SHP77 treated with DMSO at 0.1 percent for 48 hours (cell line): ENCODE data around the gene NR3C1.
A peak's percentile ranks its signal among the peaks of the same experiment; 100 is the strongest.

Experiments
- DNase-seq: peaks from one replicate; lab custom pipeline; 2025; lab: John Stamatoyannopoulos, UW

NR3C1 gene

DNA sequence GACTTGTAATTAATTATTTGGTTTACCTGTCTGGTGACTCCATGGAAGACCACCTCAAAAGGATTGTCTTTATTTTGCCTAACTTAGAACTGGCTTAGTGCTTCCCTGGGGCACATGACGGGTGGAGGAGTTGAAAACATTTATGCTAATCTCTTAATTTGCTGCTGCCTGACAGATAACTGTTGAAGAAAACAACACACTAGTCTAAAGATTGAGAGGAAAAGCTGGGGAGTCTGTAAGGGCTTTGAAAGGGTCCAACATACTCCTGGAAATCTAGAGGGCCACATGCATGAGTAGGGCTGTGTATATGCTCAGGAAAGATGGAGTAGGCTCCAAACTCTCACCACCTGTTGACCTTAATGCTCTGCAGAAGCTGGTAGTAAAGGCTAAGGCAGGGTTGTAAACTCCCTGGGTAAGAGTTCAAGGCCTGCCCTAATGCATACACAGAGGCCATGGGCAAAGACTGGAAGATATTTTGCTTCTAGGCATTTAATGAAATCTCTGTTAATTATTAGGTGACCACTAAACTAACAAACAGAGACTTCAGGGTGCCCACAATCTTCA, 40.7 kb downstream of the NR3C1 start:
- no peak for DNase-seq

DNA sequence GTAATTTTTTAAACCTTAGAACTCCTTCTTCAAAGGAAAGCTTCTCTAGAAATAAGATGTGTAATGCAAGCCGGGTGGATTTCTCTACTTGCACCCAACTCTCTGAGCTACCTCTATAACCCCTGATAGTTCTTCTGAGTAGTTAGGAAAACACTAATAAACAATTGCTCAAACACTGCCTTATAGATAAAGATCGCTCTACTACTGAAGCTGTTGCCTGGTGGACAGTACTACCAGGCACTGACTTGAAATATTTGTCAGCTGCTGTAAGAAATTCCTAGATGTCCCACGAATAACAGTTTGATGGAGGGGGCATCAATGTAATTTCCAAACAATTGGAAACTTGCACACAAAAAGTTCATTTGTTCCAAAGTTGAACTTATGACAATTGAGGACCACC, 42.0 kb downstream of the NR3C1 start:
- no peak for DNase-seq

DNA sequence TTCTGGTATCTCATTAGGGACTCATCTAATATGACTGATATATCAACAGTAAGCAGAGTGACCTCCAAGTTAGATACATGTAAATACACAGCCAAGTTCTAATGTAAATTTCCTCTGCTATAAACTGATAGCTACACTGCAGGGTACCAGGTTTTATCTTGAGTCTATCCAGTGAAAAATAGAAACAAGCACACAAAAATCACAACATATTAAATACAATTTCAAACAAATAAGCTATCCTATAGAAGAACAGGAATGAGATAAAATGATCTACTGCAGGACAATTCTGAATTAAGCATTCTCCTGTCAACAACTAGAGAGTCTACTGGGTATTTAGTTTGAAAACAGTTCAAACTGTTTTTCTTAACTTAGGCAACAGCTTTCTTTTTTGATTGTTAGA, 42.7 kb downstream of the NR3C1 start:
- DNase-seq: no peak

DNA sequence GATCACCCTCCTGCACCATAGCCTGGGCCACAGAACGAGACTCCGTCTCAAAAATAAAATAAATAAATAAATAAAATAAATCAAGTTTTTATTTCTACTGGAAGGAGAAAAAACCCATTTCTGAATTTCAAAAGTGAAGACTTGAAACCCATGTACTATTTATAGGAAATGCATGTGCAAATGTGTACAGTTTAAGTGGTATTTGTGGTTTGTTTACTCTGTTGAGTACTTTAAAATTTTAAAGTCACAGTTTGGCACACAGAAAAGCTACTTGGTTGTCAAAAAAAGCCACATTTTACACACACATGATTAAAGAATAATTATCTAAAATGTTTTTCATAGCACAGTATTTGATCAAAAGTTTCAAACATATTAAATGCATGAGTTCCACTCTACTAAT, 43.6 kb downstream of the NR3C1 start:
- DNase-seq: no peak

DNA sequence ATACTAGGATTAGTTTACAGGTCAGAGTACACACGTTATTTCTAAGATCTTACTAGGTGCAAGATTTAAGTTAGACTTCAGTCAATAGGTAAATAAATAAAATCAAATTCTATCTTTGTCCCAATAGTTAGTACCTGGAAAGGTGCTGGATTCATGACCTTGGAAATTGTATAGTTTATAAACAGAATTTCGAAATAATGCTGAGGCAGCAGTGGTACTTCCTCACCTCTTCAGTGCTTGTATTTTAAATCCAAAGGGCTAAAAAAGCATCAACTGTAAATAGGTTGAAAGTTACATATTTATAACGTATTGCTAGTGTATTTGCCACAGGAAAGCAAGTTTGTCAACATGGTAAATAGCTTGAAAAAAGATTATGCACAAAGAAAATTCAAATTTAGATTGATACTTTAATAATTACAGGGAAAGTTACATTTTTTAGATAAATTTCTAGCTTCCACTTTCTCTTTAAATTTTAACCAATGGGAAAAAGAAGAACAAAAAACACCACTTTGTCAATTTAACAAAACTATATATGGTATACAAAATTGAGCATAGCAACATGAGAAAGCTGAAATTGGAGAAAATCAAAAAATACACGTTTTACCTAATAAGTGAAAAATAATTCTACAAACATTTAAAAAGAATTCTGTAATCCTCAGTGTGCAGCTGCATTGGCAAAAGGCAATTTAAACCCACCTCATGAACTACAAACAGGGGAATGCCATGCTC, 46.5 kb downstream of the NR3C1 start:
- DNase-seq: no peak

DNA sequence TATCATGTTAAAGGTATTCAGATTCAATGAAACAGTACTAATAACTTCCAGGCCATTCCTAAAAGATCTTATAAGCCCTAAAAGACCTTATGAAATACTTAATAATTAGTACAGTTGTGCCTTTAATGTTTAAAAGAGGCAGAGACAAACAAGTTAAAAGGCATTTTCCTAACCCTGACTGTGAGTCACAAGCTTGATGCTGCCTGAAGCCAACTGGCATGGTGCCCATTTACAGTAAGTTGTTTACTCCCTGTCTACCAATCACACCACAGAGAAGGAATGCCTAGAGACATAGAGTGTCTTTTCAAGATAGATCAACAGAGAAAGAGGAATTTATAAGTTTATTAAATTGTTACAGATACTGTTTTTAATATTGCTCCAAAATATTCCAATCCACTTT, 47.8 kb downstream of the NR3C1 start:
- DNase-seq: peak; percentile 86

DNA sequence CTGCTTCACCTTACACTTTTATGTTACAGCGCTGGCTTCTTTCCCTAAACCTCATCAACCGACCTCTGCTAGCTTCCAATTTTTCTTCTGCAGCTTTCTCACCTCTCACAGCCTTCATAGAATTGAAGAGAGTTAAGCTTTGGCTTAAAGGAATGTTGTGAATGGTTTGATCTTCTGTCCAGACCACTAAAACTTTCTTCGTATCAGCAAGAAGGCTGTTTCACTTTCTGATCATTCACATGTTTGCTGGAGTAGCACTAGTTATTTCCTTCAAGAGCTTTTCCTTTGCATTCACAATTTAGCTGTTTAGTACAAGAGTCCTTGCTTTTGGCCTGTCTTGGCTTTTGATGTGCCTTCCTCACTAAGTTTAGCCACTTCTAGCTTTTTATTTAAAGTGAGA, 49.5 kb downstream of the NR3C1 start:
- DNase-seq: no peak

DNA sequence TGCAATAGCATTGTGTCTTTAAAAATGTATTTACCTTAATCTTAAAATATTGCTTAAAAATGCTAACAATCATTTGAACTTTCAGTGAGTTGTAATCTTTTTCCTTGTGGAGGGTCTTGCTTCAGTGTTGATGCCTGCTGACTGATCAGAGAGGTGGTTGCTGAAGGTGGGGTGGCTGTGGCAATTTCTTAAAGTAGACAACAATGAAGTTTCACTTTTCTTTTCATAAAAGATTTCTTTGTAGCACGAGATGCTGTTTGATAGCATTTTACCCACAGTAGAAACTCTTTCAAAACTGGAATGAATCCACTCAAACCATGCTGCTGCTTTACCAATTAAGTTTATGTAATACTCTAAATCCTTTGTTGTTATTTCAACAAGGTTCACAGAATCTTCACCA, 50.8 kb downstream of the NR3C1 start:
- DNase-seq: no peak

DNA sequence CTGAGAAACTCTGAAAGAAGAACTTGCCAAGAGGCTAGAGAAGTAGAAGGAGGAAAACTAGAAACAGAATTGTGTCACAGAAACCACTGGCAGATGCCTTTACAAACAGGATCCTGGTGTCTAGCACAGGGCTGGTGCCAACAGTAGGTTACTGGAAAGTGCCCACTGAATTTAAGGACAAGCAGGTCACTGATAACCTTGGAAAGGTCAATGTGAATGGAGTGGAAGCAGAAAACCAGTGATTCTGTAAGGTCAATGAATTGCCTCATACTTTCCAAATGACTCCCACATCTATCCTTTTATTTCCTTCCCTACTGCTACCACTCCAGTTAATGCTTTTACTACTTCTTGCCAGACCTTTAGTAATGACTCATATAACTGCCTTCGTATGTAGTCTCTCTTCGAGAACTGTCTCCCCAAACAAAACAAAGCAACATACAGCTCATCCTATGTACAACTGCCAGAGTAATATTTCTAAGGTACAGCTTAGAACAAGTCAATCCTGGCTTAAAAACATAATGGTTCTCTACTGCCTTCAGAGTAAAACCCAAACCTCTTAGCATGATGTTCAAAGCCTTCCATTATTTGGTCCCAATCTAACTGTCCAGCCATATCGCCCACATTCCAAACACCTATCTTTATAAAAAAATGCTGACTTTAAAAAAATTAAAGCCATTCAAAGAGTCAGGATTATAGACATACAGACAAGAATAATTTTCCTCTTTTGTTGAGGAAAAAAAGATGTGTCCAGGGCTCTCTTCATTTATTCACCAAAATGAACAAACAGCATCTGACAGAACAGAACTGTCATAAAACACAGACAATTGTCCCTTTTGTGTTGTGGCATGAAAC, 52.5 kb downstream of the NR3C1 start:
- DNase-seq: no peak

DNA sequence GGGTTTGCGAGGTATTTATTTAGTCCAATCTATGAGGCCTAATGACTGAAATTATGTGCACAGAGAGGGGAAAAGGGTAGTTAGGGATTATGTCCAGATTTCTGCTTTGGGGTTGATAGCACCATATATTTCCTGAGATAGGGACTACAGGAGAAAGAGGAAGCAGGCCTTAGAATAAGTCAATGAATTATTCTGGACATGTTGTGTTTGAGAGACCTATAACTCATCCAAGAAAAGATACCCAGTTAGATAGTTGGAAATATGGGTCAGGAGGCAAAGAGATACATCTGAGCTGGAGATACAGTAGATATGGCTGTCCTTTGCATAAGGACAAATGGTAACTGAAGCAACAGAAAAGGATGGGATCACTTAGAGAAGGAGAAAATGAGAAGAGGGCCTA, 53.1 kb downstream of the NR3C1 start:
- no peak for DNase-seq

DNA sequence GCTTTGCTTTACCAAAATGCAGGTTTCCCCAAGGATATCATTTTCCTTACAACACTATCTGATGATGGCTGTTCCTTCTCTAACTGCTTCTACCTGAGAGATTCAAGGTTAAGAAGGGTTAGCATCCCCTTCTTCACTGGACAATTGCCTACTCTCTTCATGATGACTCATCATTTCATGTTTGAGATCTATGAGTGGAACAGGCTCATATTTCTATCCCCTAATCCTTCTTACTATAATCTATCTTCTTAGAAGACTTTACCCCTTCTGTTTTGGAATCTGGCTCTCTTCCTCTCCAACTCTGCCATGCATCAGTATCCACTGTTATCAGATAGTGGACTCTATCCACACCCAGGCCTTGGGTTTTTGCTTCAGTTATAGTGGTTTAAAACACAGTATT, 54.3 kb downstream of the NR3C1 start:
- DNase-seq: no peak

DNA sequence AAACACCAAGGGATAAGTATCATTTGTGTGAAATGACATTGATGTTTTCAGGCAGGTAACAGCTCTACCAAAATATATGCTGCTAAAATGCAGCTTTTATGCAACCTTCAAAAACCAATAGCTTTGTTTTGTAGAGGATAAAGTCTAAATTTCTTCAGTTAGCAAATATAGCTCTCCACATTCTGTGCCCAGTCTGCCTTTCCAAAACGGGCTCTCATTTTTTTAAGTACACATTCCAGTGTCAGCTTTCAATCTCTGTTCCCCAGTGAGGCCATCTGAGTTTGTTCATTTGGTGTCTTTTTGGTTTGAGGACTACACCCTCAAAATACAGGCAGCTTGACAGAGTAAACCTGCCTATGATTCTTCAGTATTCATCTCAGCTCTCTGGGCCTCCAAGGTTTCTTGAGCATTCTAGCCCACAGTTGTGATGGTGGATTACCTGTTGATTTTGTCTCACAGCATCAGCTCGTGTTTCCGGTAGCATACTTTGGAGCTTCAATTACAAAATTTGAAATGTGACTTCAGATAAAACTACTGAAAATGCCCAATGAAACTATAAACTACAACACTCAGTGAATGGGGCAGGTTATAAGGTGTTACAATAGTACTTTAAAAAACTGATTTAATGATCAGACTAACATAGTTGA, 55.7 kb downstream of the NR3C1 start:
- no peak for DNase-seq

DNA sequence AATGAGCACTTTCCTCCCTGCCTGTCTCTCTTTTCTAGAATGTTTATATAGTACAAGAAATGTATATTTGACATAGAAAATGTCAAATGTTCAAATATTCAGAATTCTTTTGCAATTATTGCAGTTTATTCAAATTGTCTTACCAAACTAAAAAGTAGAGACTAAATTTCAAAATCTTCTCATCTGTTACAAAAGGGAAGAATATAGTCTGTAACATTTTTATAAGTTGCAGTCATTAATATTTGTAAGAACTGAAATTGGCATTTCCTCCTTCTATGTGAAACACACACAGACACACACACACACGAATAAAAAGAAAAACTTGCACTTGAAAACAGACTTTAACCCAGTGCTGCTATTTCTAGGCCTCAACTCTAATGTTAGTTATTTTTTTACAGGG, 56.4 kb downstream of the NR3C1 start:
- DNase-seq: no peak

DNA sequence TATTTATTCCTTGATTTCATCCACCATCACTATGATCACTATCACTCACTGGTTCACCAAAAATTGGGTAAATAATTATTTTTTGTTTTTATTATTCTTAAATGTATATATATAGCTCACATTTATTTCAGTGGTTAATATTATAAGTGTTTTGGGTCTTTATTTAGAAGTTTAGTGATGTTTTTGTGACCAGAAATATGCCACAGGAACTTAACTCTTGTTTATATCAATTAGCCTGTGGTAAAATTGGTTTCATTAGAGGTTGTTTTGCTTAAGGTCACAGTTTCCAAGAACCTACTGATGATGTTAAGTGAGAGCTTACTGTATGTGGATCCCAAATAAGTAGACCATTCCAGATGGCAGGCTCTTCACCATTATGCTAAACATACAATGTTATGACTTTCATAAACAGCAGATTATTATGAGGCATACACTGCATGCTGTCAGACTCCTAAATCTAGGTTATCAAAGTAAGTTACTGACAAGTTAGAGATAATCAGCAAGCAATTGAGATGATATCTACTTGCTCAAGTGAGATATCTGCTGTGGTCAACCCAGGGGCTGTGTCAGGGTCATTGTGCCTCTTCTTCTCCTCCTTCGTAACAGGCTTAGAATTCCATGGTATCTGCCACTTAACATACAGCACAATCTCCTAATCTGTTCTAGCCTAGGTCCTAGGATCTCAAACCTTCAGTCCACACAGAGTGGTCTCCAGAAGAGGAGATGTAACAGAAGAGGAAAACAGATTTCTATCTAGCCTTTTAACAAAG, 57.6 kb downstream of the NR3C1 start:
- DNase-seq: no peak

DNA sequence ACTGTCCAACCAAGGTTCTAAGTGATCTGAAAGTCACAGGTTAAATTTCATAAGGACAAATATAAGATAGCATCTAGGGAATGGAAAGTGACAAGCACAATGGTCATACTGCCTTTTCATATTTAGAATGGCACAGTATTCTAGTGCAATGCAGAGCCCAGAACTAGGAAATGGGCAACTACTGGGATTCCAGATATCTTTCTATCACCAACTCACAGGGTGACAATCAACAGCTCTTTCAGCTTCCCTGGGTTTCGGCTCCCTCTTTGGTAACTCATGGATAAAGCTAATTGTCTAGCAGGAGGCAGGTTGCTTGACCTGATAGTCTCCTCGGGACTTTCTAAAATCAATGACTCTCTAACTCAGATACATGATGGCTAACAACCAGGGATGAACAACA, 60.4 kb downstream of the NR3C1 start:
- no peak for DNase-seq

DNA sequence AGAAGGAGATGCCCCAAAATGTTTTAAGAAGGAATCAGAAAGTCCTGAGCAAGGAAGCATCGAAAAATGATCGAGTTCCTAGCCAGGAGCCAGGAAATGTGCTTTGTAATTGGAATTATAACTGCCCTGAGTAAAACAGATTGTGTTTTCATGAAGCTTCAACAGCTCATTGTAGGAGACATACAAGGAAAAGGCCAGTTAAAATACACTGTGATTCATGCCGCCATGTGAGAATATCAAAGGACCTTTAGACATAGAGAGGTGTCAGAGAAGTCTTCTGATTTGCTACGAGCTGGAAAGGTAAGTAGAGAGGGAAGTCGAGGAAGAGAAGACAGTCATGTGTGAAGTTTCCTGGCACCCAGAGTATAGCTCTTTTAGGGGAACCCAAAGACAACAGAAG, 60.9 kb downstream of the NR3C1 start:
- no peak for DNase-seq

DNA sequence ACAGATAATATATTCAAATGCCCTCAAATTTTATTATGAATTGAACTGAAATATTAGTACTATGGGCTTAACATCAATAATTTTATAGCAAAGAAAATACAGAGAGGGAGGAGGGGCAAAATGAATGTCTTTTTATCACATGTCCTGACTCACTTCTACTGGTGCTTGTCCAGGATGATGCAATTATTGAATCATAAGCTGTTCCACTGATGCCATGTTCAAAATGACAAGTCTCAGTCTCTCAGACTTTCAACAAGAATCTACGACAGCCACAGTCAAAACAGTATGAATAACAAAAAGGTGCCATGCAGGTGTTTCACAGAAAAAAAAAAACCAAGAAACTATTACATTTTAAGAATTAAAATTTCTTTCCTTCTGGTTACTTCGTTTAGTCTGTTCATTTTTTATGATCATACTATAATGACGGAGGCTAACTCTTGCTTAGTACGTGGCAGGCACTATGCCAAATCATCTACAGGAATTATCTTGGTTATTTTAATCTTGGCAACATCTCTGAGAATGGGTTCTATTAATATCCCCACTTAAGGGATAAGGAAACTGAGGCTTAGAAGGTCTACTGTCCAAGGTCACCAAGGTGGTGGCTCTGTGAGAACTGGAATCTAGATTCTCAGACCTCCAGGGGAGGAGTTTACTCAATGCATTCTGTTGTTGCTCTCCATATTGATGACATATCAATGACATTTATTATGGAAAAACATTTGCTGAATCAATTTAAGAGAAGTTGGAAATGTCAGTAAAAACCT, 61.5 kb downstream of the NR3C1 start:
- DNase-seq: no peak

DNA sequence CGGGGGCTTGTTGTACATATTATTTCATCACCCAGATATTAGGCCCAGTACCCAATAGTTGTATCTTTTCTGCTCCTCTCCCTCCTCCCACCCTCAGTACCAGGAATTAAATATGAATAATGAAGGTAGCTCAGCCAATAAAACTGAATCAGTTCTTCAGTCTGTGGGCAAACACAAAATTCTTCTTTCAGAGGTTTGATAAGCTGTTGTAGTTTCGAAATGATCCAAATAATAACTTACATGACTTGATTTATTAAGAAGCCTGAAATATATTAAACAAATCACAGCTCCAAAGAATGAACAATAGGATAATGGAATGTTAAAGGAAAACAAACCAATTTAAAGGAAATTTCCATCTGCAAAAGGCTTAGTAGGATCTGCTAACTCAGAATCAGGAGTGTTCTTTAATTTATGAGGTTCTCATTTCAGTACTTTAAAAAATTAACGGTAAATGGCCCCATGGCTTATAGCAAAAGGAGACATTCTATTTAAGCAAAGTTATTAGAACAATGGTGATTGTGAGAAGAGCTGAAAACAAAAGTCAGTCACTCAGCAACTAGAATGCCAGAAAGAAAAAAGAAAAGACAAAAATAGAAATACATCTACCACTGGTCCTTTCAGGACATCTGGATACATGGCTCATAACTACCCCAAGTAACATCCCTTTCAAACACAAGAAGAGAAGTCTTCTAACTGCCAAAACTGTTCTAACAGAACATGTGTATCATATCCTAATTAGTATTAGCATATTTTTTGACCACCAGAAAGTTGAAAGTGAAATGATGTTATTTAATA, 62.4 kb downstream of the NR3C1 start:
- DNase-seq: no peak

DNA sequence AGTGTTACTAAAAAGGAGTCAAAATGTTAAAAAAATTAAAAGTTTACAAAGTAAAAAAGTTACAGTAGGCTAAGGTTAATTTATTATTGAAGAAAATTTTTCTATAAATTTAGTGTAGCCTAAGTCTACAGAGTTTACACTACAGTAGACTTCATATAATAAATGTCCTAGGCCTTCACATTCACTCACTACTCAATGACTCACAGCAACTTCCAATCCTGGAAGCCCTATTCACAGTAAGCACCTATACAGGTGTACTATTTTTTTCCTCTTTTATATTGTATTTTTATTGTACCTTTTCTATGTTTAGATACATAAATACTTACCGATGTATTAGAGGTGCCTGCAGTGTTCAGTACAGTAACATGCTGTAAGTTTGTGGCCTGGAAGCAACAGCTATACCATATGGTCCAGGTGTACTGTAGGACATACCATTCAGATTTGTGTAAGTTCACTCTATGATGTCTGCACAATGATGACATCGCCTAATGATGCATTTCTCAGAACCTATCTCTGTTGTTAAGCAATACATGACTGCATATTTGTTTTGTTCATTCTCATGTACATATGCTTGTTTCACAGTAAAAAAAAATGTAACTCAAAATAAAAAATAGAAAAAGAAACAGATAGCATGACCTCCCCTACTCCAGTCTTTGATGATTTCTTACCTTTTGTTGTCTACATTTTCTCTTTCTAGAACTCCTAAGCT, 64.7 kb downstream of the NR3C1 start:
- DNase-seq: no peak

DNA sequence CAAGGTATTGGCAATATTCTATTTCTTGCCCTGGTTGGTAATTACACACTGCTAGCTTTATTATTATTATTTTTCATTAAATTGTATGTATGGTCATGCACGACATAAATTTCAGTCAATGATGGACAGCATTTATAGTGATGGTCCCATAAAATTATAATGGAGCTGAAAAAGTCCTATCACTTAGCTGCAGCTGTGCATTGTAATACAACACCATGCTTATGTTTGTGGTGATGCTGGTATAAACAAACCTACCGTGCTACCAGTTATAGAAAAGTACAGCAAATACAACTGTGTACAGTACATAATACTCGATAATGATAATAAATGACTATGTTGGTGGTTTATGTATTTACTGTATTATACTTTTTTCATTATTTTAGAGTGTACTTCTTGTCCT, 65.5 kb downstream of the NR3C1 start:
- DNase-seq: no peak
